Measurements from ENCODE around the gene OTOP3.
A peak's percentile ranks its signal among the peaks of the same experiment; 100 is the strongest.
"Not testable (repeated sequence)": the region's sequence is repeated elsewhere in the genome, so short reads cannot be mapped to it uniquely, and the experiment has no call there.

OTOP3 gene

DNA sequence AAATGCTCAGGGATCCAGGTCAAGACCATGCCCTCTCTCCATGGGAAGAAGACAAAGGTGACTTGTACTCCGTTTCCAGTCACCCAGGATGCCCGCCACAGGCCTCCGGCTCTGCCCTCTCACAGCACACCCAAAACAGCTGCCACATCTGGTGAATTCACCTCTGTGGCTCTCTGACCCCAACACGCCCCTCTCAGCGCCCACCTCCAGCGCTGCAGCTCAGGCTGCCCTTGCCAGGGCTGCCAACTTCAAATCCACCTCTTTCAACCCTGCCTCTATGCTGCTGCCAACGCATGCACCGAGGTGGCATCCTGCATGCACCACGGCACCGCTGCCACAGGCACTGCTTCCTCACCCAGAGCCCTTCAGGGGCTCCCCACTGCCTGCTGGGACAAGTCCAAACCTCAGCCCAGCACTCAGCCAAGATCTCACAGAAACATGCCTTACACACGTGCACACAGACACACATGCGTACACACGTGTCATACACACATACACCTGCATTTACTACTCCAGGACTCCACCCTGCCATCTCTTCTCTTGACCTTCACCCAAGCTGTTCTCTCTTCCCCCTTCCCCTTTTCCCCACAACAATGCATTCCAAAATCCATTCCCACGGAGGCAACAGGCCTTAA, 29.4 kb downstream of the OTOP3 start:
- no peak for ATAC-seq (replicated peaks)
- Mint-ChIP-seq H3K9me3 (no peaks in the 10 kb centered on the region), H3K27ac (peak overlapping the region in 1 of 2 donors; percentile 19), H3K27me3 (peaks cover 0 to 3% of the 10 kb centered on the region in 2 donors), H3K4me1 (ENCODE audit: low read depth in 2 of 2) (peaks cover 2 to 4% of the 10 kb centered on the region in 2 donors), H3K36me3 (ENCODE audit: insufficient read depth) (no peaks in the 10 kb centered on the region), H3K4me3 (no peak overlapping the region)
- no peak for DNase-seq

DNA sequence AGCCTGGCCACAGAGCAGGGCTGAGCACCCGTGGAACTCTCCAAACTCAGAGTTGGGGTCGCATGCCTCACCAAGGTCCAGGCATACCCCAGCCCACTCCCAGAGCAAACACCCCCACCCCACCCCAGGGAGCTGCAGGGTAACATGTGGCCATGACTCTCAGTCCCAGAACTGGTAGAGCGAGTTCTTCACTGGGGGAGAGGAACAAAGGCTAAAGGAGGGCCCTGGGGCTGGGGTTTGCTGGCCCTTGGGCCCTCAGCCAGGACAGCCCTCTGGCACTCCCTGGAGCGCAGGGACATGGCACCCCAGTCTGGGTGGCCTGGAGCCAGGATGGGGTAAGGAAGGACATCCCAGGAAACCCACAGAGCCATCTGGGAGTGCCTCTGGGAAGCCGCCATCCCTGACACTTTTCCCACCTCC, 32.7 kb downstream of the OTOP3 start:
- DNase-seq: no peak
- Mint-ChIP-seq H3K9me3 (no peaks in the 10 kb centered on the region), H3K4me1 (ENCODE audit: low read depth in 2 of 2) (peaks cover 6 to 10% of the 10 kb centered on the region in 2 donors), H3K27ac (peak overlapping the region in 1 of 2 donors; percentile 41), H3K4me3 (no peak overlapping the region), H3K36me3 (ENCODE audit: insufficient read depth) (no peaks in the 10 kb centered on the region), H3K27me3 (peaks cover 5 to 15% of the 10 kb centered on the region in 2 donors)
- no peak for ATAC-seq (replicated peaks)

DNA sequence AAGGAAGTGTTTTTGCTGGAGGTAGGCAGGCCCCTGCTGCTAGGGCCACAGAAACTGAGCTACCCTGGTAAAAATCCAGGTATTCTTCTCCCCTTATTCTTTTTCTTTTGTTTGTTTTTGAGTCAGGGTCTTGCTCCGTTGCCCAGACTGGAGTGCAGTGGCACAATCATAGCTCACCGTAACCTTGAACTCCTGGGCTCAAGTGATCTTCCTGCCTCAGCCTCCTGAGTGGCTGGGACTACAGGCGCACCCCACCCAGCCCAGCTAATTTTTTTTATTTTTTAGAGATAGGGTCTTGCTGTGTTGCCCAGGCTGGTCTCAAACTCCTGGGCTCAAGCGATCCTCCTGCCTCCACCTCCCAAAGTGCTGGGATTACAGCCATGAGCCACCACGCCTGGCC, 33.8 kb downstream of the OTOP3 start:
- H3K9me3 Mint-ChIP-seq; H3K36me3 Mint-ChIP-seq (ENCODE audit: insufficient read depth); ATAC-seq (replicated peaks); H3K4me1 Mint-ChIP-seq (ENCODE audit: low read depth in 2 of 2); DNase-seq; H3K4me3 Mint-ChIP-seq: not testable (repeated sequence)
- peaks cover 5 to 24% of the 10 kb centered on the region in 2 donors for H3K27me3 Mint-ChIP-seq
- peak overlapping the region in 1 of 2 donors; percentile 77 for H3K27ac Mint-ChIP-seq

DNA sequence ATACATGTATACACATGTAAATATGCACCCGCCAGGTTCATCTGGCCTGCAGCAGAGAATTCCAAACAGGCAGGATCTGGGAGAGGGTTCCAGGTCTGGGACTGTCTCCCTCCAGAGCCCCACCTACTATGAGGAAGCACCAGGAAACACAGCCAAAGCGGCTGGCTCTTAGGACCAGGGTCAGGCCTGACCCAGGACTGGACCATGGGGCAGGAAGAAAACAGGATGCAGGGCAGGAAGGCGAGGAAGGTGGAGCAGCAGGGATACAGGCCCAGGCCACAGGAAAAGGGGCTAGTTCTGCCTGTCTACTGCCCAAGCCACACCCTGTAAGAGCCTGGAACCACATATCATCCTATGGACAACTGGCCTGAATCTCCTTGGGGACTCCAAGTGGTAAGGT, 34.7 kb downstream of the OTOP3 start:
- Mint-ChIP-seq H3K9me3 (no peaks in the 10 kb centered on the region), H3K4me3 (no peak overlapping the region), H3K27ac (peak overlapping the region in 1 of 2 donors; percentile 77)

DNA sequence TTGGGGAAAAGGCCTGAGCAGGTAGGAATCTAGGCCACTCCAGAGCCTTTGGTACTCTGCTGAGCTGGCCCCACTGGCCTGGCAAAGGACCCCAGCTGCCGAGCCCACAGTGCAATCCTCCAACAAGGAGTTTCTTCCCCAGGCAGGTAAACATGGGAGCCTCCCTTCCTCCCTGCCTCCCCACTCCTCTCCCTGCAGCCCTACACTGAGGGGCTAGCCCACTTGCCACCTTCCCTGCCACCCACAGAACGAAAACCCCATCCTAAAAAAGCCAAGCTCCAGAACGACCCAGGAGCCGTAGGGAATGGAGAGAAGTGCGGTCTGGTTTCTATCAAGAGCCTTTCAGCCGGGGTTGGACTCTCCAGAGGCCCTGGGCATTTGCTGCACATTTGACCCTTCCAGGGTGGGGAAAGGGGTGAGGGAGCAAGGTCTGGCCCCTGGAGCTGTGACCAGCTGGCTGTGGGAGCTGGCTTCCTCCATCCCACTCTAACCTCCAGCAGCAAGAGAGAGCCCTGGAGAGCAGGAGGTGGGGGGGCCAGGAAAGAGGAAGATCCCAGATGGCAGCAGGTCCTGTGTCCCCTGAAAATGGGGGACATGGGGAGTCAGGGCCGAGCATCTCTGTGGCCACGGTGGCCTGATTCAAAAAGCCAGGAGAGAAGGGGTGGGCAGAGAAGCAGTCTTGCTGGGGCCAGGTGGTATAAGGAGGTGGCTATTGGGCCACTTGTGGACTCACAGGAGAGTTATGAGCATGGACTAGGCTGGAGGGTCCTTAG, 35.6 kb downstream of the OTOP3 start:
- H3K27ac Mint-ChIP-seq: peak overlapping the region in 1 of 2 donors; percentile 28
- H3K36me3 Mint-ChIP-seq (ENCODE audit: insufficient read depth): no peaks in the 10 kb centered on the region
- DNase-seq: no peak
- peaks cover 6 to 10% of the 10 kb centered on the region in 2 donors for H3K4me1 Mint-ChIP-seq (ENCODE audit: low read depth in 2 of 2)
- ATAC-seq (replicated peaks): no peak
- H3K9me3 Mint-ChIP-seq: no peaks in the 10 kb centered on the region
- peaks cover 5 to 33% of the 10 kb centered on the region in 2 donors for H3K27me3 Mint-ChIP-seq
- peak overlapping the region; percentile 74 to 83 for H3K4me3 Mint-ChIP-seq

More for the DNA sequence above, 34.7 kb downstream of the OTOP3 start:
- Mint-ChIP-seq H3K4me1 (ENCODE audit: low read depth in 2 of 2) (peaks cover 6 to 10% of the 10 kb centered on the region in 2 donors), H3K27me3 (peaks cover 5 to 33% of the 10 kb centered on the region in 2 donors), H3K36me3 (ENCODE audit: insufficient read depth) (no peaks in the 10 kb centered on the region)
- no peak for DNase-seq
- ATAC-seq (replicated peaks): no peak

DNA sequence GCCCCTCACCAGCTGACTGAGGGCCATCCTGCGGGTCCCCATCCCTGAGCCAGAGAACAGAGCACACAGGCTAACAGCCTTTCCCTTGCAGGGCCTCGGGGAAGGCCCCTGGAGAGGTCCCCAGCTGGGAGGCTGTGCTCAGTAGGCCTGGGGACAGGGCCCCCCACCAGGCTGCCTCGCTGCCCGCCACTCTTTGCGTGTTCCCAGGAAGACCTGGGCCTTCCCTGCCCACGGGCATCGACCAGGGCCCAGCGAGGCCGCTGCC, 36.1 kb downstream of the OTOP3 start:
- H3K36me3 Mint-ChIP-seq (ENCODE audit: insufficient read depth): no peaks in the 10 kb centered on the region
- H3K9me3 Mint-ChIP-seq: no peaks in the 10 kb centered on the region
- H3K4me1 Mint-ChIP-seq (ENCODE audit: low read depth in 2 of 2): peaks cover 6 to 10% of the 10 kb centered on the region in 2 donors
- ATAC-seq (replicated peaks) (no peak), DNase-seq (no peak)
- H3K4me3 Mint-ChIP-seq: peak overlapping the region; percentile 74 to 83
- peaks cover 5 to 33% of the 10 kb centered on the region in 2 donors for H3K27me3 Mint-ChIP-seq
- H3K27ac Mint-ChIP-seq: peak overlapping the region in 1 of 2 donors; percentile 28

DNA sequence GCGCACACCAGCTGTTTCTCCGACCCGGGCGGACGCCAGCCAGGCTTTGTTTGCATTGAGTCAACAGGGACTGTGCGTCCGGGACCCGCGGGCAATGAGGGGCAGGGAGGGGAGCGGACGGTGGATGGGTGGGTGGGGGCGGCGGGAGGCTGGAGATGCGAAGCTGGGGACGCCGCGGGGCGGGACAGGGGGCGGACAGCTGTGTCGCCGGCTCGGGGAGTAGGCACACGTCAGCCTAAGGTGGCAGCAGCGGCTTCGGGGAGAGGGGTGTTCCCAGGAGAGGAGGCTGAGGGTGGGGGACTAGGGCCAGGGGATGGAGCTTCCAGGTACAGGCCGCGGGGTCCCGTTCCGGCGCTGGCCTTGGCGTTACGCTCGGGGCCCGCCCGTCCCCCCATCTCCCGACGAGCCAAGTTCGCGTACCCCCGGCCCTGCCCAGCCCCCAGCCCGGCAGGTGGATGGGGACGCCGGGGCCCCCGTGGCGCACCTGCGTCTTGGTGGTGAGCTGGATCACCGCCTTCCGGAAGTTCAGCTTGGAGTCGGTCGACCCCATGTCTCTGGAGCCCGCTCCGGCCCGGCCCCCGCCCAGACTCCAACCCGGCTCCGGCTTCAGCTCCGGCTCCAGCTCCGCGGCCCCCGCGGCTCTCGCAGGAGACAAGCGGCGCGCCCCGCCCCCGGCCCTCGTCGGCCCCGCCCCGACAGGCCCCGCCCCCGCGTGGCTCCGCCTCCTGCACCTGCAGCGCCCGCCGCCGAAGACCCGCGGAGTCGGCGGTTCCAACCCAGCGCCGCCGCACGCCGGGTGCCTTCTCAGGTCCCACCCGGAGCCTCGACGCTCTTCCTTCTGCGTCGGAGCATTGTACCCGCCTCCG, 36.6 kb downstream of the OTOP3 start, which contains the start of gene HID1:
Gene HID1 (minus strand): TSS at position 653 of the 866 bp plus-strand sequence. CDS start 103 bp downstream, at position 550.
- Mint-ChIP-seq H3K36me3 (ENCODE audit: insufficient read depth) (no peaks in the 10 kb centered on the region), H3K4me1 (ENCODE audit: low read depth in 2 of 2) (peaks cover 6 to 10% of the 10 kb centered on the region in 2 donors), H3K27ac (peak within 1 kb of the TSS; percentile 72 to 79), H3K27me3 (peaks cover 5 to 33% of the 10 kb centered on the region in 2 donors), H3K4me3 (peak within 1 kb of the TSS; percentile 83 to 92), H3K9me3 (no peaks in the 10 kb centered on the region)
- peak; percentile 51 to 67 (median 60) for DNase-seq
- ATAC-seq (replicated peaks): peak; percentile 88

DNA sequence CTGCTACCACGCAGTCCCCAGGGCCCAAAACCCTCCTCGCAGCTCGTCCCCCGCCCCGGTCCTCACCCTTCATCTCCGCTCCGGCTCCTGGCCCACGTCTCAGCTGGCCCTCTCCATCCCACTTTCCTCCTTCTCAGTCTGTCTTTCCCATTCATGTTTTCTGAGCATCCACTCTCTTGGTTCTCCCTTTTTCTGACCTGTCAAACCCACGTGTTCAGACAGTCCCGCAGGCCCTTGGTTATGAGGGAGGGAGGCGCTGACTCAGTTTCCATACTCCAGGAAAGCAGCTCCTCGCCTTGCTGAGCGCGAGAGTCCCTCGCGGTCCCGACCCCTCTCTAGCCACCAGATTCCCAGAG, 37.3 kb downstream of the OTOP3 start:
- no peak for DNase-seq
- Mint-ChIP-seq H3K27me3 (peaks cover 5 to 38% of the 10 kb centered on the region in 2 donors), H3K27ac (peak overlapping the region; percentile 72 to 79), H3K9me3 (no peaks in the 10 kb centered on the region), H3K36me3 (ENCODE audit: insufficient read depth) (no peaks in the 10 kb centered on the region), H3K4me3 (peak overlapping the region; percentile 83 to 92), H3K4me1 (ENCODE audit: low read depth in 2 of 2) (peaks cover 6 to 10% of the 10 kb centered on the region in 2 donors)
- ATAC-seq (replicated peaks): no peak

DNA sequence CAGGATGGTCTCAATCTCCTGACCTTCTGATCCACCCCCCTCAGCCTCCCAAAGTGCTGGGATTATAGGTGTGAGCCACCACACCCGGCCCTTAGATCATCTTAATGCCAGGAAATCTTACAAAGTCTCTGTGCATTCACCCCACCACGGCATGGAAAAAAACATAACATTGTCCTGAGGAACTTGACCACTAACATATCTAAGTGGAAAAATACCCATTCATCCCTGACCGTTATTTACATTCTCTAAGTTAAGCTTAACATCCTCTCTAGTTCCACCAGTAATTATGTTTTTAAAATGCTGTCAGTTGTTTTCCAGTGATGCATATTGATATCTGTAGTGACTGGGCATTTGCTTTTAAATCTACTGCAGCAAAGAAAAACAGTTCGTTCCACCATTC, 40.2 kb downstream of the OTOP3 start:
- peaks cover 5 to 42% of the 10 kb centered on the region in 2 donors for H3K27me3 Mint-ChIP-seq
- H3K9me3 Mint-ChIP-seq: no peaks in the 10 kb centered on the region
- no peak for ATAC-seq (replicated peaks)

DNA sequence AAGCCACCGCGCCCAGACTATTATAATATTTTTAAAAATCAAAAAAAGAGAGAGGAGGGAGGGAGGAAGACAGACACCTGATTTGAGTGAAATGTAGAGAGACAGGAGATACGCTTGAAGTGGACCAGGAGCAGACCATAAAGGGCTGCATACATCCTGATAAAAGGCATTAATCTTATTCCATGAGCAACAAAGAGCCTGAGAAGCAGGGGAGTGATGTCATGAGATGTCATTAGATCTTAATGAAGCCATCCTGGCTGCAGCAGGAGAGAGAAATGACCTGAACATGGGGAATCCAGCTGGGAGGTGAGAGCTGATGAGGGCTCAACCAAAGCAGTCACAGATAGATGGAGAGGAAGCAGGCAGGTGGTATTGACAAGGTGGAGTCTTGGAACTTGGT, 42.1 kb downstream of the OTOP3 start:
- no peak for DNase-seq
- no peak overlapping the region for H3K27ac Mint-ChIP-seq
- H3K27me3 Mint-ChIP-seq: peaks cover 5 to 33% of the 10 kb centered on the region in 2 donors

More for the DNA sequence above, 40.2 kb downstream of the OTOP3 start:
- Mint-ChIP-seq H3K36me3 (ENCODE audit: insufficient read depth) (no peaks in the 10 kb centered on the region), H3K4me1 (ENCODE audit: low read depth in 2 of 2) (peaks cover 6 to 11% of the 10 kb centered on the region in 2 donors), H3K4me3 (no peak overlapping the region), H3K27ac (no peak overlapping the region)
- no peak for DNase-seq

DNA sequence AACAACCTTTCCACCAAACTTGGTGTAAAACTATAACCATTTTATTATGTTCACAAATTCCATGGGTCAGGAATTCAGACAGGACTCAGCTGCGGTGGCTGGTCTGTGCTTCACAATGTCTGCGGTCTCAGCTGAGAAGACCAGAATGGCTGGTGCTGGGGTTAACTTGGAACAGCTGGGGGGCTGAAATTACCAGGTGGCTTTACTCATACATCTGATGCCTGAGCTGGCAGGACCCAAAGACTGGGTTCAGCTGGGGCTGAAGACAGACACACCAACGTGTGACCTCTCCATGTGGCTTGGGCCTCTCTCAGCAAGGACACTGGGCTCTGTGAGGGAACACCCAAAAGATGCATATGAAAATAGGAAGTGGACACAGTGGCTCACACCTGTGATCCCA, 42.5 kb downstream of the OTOP3 start:
- Mint-ChIP-seq H3K36me3 (ENCODE audit: insufficient read depth) (peaks cover 9% of the 10 kb centered on the region), H3K27me3 (peaks cover under 1 to 28% of the 10 kb centered on the region in 2 donors), H3K9me3 (no peaks in the 10 kb centered on the region), H3K27ac (no peak overlapping the region), H3K4me1 (ENCODE audit: low read depth in 2 of 2) (peaks cover 11 to 13% of the 10 kb centered on the region in 2 donors), H3K4me3 (no peak overlapping the region)
- DNase-seq (no peak), ATAC-seq (replicated peaks) (no peak)

More for the DNA sequence above, 42.1 kb downstream of the OTOP3 start:
- Mint-ChIP-seq H3K4me3 (no peak overlapping the region), H3K36me3 (ENCODE audit: insufficient read depth) (peaks cover 9% of the 10 kb centered on the region), H3K4me1 (ENCODE audit: low read depth in 2 of 2) (peaks cover 14 to 15% of the 10 kb centered on the region in 2 donors), H3K9me3 (no peaks in the 10 kb centered on the region)
- ATAC-seq (replicated peaks): no peak

DNA sequence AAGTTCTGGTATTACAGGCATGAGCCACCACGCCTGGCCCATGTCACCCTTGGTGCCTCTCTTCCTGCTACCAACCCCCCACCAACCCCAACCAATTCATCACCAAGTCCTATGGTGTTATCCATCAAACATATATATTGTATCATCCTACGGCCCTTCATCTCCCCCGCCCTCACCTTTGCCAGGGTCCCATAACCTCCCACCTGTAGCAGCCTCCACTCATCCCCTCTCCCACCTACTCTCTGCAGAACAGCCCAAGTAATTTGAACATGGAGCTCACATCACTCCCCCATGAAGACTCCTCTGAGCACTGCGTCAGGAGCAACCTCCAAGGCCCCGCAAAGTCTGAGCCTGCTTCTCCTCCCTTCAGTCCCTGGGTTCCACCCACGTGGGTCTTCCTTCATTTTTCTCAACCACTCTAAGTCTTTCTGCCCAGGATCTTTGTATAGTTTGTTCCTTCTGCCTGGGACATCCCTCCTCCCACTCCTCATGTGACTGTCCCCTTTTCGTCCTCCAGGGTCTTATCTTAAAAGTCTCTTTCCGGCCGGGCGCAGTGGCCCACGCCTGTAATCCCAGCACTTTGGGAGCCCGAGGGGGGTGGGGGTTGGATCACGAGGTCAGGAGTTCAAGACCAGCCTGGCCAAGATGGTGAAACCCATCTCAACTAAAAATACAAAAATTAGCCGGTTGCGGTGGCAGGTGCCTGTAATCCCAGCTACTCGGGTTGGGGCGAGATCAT, 43.9 kb downstream of the OTOP3 start:
- no peak for DNase-seq
- H3K36me3 Mint-ChIP-seq (ENCODE audit: insufficient read depth): peaks cover 9% of the 10 kb centered on the region
- H3K4me1 Mint-ChIP-seq (ENCODE audit: low read depth in 2 of 2): peaks cover 11 to 16% of the 10 kb centered on the region in 2 donors
- peaks cover 0 to 17% of the 10 kb centered on the region in 2 donors for H3K27me3 Mint-ChIP-seq
- no peak for ATAC-seq (replicated peaks)
- no peaks in the 10 kb centered on the region for H3K9me3 Mint-ChIP-seq
- peak overlapping the region in 1 of 2 donors; percentile 46 for H3K27ac Mint-ChIP-seq
- no peak overlapping the region for H3K4me3 Mint-ChIP-seq
